Measurements from ENCODE around the gene CHCHD3. TPM values are rescaled to one million over a fixed set of nuclear protein-coding genes. Genes with fewer than 3 reads are reported as not detected.

The CHCHD3 gene
- total RNA-seq, 1 donor from 2014 or later: 62.1 TPM

DNA sequence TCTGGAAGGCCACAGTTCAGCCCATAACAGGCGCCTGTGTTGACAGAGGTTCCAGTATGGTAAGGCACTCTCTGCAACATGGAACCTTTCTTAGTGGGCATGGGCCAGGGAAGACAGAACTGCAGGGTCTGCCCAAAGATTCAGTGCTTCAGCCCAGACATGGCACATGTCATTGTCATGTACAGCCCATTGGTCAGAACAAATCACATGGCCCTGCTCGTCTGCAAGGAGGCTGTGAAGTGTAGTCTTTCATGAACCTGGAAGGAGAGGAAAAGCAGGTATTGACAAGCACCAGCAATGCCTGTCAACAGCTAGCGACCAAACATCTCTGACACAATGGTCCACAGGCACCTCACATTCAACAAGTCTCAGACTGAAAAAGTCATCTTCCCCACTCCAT lies 30.4 kb upstream of the CHCHD3 start:
- FAIRE-seq: peak; percentile 76
- no peak for TF ChIP-seq CTCF (IDR thresholded peaks at IDR 0.05; ENCODE audit: insufficient read depth, low read length, severe bottlenecking)
- Histone ChIP-seq H3K4me3 (ENCODE audit: low read depth, low read length) (no peak overlapping the region), H3K27me3 (ENCODE audit: control insufficient read depth, insufficient read depth, low read length) (no peaks in the 10 kb centered on the region), H3K36me3 (ENCODE audit: control insufficient read depth, insufficient read depth, low read length) (no peaks in the 10 kb centered on the region)
- DNase-seq (ENCODE audit: low read depth): no peak

DNA sequence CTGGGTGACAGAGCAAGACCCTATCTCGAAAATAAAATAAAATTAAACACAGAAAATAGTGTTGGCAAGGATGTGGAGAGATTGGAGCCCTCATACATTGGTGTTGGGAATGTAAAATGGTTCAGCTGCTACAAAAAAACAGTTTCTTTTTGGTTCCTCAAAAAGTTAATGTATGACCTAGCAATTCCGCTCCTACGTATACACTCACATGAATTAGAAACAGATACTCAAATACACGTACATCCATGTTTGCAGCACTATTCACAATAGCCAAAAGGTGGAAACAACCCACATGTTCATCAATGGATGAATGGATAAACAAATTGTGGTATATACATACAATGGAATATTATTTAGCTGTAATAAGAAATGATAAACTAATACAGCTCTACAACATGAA lies 28.4 kb upstream of the CHCHD3 start:
- FAIRE-seq: no peak
- DNase-seq (ENCODE audit: low read depth): no peak
- no peak for TF ChIP-seq CTCF (IDR thresholded peaks at IDR 0.05; ENCODE audit: insufficient read depth, low read length, severe bottlenecking)
- no peaks in the 10 kb centered on the region for H3K27me3 ChIP-seq (ENCODE audit: control insufficient read depth, insufficient read depth, low read length)
- no peaks in the 10 kb centered on the region for H3K36me3 ChIP-seq (ENCODE audit: control insufficient read depth, insufficient read depth, low read length)
- H3K4me3 ChIP-seq (ENCODE audit: low read depth, low read length): no peak overlapping the region

- Histone ChIP-seq H3K27me3 (ENCODE audit: control insufficient read depth, insufficient read depth, low read length) (no peaks in the 10 kb centered on the region), H3K36me3 (ENCODE audit: control insufficient read depth, insufficient read depth, low read length) (no peaks in the 10 kb centered on the region), H3K4me3 (ENCODE audit: low read depth, low read length) (no peak overlapping the region)
- no peak for FAIRE-seq
- TF ChIP-seq CTCF (IDR thresholded peaks at IDR 0.05; ENCODE audit: insufficient read depth, low read length, severe bottlenecking): no peak
- DNase-seq (ENCODE audit: low read depth): peak; percentile 55
Observed at GRCh38 chr7:133109816-133110215, 27.9 kb upstream of the CHCHD3 start.

DNA sequence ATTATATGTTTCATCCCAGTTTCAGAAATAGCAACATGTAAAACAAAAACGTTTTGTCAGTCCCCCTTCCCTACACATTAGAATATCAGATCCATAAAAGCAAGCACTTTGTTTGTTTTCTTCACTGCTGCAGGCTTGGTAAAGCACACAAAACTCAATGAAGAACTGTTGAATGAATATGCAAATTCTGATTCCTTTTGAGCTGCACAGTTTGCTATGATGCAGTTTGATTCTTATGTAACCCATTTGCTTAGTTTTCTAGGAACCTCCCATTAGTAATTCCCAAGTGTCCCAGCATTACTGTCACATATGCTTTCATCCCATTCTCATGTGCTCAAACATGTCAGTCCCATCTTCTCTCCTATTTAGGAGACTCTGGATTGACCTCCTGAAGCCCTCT lies 26.1 kb upstream of the CHCHD3 start:
- TF ChIP-seq CTCF (IDR thresholded peaks at IDR 0.05; ENCODE audit: insufficient read depth, low read length, severe bottlenecking): no peak
- FAIRE-seq (no peak), DNase-seq (ENCODE audit: low read depth) (no peak)
- no peak overlapping the region for H3K4me3 ChIP-seq (ENCODE audit: low read depth, low read length)
- H3K36me3 ChIP-seq (ENCODE audit: control insufficient read depth, insufficient read depth, low read length): no peaks in the 10 kb centered on the region
- no peaks in the 10 kb centered on the region for H3K27me3 ChIP-seq (ENCODE audit: control insufficient read depth, insufficient read depth, low read length)

DNA sequence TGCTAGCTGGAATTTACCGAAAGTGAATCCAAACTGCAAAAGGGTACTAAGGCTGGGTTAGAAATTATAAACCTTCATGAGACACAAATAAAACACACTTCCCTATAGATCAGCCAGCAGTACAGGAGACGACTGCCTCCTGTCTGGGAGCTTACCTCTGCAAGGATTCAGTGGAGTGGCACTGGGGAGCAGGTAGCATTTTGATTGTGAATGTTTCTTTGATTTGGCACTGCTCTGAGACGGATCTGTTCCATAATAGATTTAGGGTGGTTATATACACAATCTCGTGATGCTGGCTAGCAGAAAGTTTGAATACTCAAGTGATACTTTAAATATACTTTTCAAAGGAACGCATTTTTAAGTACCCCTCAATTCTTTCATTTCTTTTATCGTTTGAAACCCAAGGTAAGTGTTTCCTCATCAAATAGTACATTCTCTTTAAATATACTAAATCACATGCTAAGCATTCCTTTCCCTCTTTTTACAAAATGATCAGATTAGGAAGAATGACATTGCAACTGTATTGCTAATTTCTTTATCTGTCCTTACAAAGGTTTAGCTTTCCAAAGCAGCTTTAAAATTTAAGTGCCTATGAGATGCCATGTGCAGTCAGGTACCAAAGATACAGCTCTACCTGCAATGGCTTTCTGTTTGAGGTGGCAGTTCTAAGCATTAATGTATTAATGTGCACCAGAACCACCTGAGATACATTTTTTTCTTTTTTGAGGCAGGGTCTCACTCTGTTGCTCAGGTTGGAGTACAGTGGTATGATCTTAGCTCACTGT lies 20.6 kb upstream of the CHCHD3 start:
- no peaks in the 10 kb centered on the region for H3K27me3 ChIP-seq (ENCODE audit: control insufficient read depth, insufficient read depth, low read length)
- DNase-seq (ENCODE audit: low read depth) (no peak), FAIRE-seq (peak; percentile 32)
- H3K36me3 ChIP-seq (ENCODE audit: control insufficient read depth, insufficient read depth, low read length): no peaks in the 10 kb centered on the region
- TF ChIP-seq CTCF (IDR thresholded peaks at IDR 0.05; ENCODE audit: insufficient read depth, low read length, severe bottlenecking): no peak
- no peak overlapping the region for H3K4me3 ChIP-seq (ENCODE audit: low read depth, low read length)

Data from bronchial epithelial cell (primary cell).